Neuronal stem cell (in vitro differentiated cells): ENCODE results near the gene CASP8.

Experiments
- DNase-seq: peaks from one replicate; pipeline ENCODE4 v3.0.0-alpha.2; 2013; ENCODE audit warnings: low spot score
- H2AFZ ChIP-seq: one replicate; pipeline ENCODE4 v1.6.1; 2013; ENCODE audit warnings: mild to moderate bottlenecking, low read length, inconsistent platforms
- H2AK5ac ChIP-seq: 2 replicates; pipeline ENCODE4 v1.6.1; 2013; ENCODE audit warnings: low read depth, mild to moderate bottlenecking, inconsistent platforms, low read length, moderate library complexity, mixed read lengths
- H2BK120ac ChIP-seq: 2 replicates; pipeline ENCODE4 v1.6.1; 2013; ENCODE audit warnings: low read depth, mild to moderate bottlenecking, inconsistent platforms, low read length, moderate library complexity, mixed read lengths
- H2BK12ac ChIP-seq: one replicate; pipeline ENCODE4 v1.6.1; 2013; ENCODE audit warnings: low read length, inconsistent platforms
- H2BK15ac ChIP-seq: 2 replicates; pipeline ENCODE4 v1.6.1; 2013; ENCODE audit warnings: mild to moderate bottlenecking, low read length, inconsistent platforms, mixed read lengths
- H2BK5ac ChIP-seq: one replicate; pipeline ENCODE4 v1.6.1; 2013; ENCODE audit warnings: inconsistent platforms, mild to moderate bottlenecking, low read length, moderate library complexity
- H3K14ac ChIP-seq: one replicate; pipeline ENCODE4 v1.6.1; 2013; ENCODE audit warnings: low read length, inconsistent platforms
- H3K18ac ChIP-seq: 2 replicates; pipeline ENCODE4 v1.6.1; 2013; ENCODE audit warnings: low read length, inconsistent platforms
- H3K23ac ChIP-seq: 2 replicates; pipeline ENCODE4 v1.6.1; 2013; ENCODE audit warnings: low read depth, mild to moderate bottlenecking, mixed read lengths, low read length, inconsistent platforms; ENCODE audit not compliant: poor library complexity
- H3K27ac ChIP-seq: replicated peaks from 3 replicates; pipeline ENCODE4 v1.5.1; 2013; ENCODE audit warnings: low read length, inconsistent platforms
- H3K27me3 ChIP-seq, 3 experiments: 2 replicates each; pipeline ENCODE4 v1.6.1; 2013; ENCODE audit warnings: low read length in 3 of 3, mild to moderate bottlenecking in 2 of 3, inconsistent platforms in 1 of 3, low read depth in 1 of 3, mixed read lengths in 1 of 3, moderate library complexity in 1 of 3; ENCODE audit not compliant: control insufficient read depth in 3 of 3, insufficient read depth in 3 of 3
- H3K36me3 ChIP-seq, 2 donors: replicated peaks in 1 of 2; 2 replicates each; pipeline ENCODE4 v1.6.1; 2013; ENCODE audit warnings: low read length in 2 of 2; ENCODE audit not compliant: control insufficient read depth in 2 of 2, insufficient read depth in 2 of 2
- H3K4ac ChIP-seq: 2 replicates; pipeline ENCODE4 v1.6.1; 2013; ENCODE audit warnings: inconsistent platforms, mild to moderate bottlenecking, low read length, moderate library complexity
- H3K4me1 ChIP-seq, 2 donors: 1 replicate in 1 of 2; 2 replicates in 1 of 2; pipeline ENCODE4 v1.6.1; 2013; ENCODE audit warnings: low read length in 2 of 2, low read depth in 1 of 2; ENCODE audit not compliant: control insufficient read depth in 2 of 2, insufficient read depth in 1 of 2
- H3K4me2 ChIP-seq: one replicate; pipeline ENCODE4 v1.6.1; 2013; ENCODE audit warnings: mild to moderate bottlenecking, low read length, inconsistent platforms; ENCODE audit not compliant: insufficient read depth, poor library complexity, severe bottlenecking
- H3K4me3 ChIP-seq, 2 donors: 2 replicates each; pipeline ENCODE4 v1.5.1; 2013; ENCODE audit warnings: low read length in 2 of 2, mild to moderate bottlenecking in 2 of 2, inconsistent platforms in 1 of 2, moderate library complexity in 1 of 2
- H3K79me1 ChIP-seq: one replicate; pipeline ENCODE4 v1.6.1; 2013; ENCODE audit warnings: low read depth, mild to moderate bottlenecking, inconsistent platforms, low read length, moderate library complexity
- H3K9ac ChIP-seq: one replicate; pipeline ENCODE4 v1.6.1; 2013; ENCODE audit warnings: mild to moderate bottlenecking, low read depth, low read length, inconsistent platforms; ENCODE audit not compliant: poor library complexity
- H3K9me3 ChIP-seq, 2 donors: replicated peaks in 1 of 2; 2 replicates each; pipeline versions ENCODE3 to v1.6.1; 2013; ENCODE audit warnings: low read length in 2 of 2, mild to moderate bottlenecking in 2 of 2, inconsistent platforms in 1 of 2, low read depth in 1 of 2, mixed read lengths in 1 of 2, moderate library complexity in 1 of 2; ENCODE audit not compliant: control insufficient read depth in 2 of 2, insufficient read depth in 1 of 2
- H4K8ac ChIP-seq: one replicate; pipeline ENCODE4 v1.6.1; 2013; ENCODE audit warnings: low read depth, mild to moderate bottlenecking, inconsistent platforms, low read length, moderate library complexity
- H4K91ac ChIP-seq: one replicate; pipeline ENCODE4 v1.6.1; 2013; ENCODE audit warnings: low read length, low read depth, mild to moderate bottlenecking, inconsistent platforms; ENCODE audit not compliant: poor library complexity
- WGBS, 2 donors: extraction: QIAGEN DNeasy Blood & Tissue Kit; methylation state at CpG; one replicate each; pipeline ENCODE4 v1.1.7; 2013; ENCODE audit warnings: missing lambda C conversion rate in 2 of 2, mixed read lengths in 1 of 2; ENCODE audit not compliant: insufficient read length in 2 of 2, insufficient replicate concordance in 1 of 2; ENCODE audit errors: extremely low coverage in 2 of 2; 5-methylcytosine and 5-hydroxymethylcytosine counted together

The CASP8 gene

GRCh38 chr2:201320257-201320656 is 59.9 kb downstream of the CASP8 start:
- no CpG with 5 or more reads among the region's 4 CpGs for WGBS, 2 donors
- Histone ChIP-seq H3K23ac (no peak overlapping the region), H3K9ac (peak overlapping the region; percentile 7)

GRCh38 chr2:201320701-201321100 is 60.4 kb downstream of the CASP8 start:
- H3K27me3 ChIP-seq = no peaks in the 10 kb centered on the region
- no peak for DNase-seq
- no peak overlapping the region for H2BK12ac ChIP-seq
- H3K4me1 ChIP-seq = no peaks in the 10 kb centered on the region
- H3K36me3 ChIP-seq = no peaks in the 10 kb centered on the region
- no peak overlapping the region for H3K4me3 ChIP-seq
- no peak overlapping the region for H4K91ac ChIP-seq
- H3K9ac ChIP-seq = no peak overlapping the region
- no peak overlapping the region for H2BK15ac ChIP-seq
- H3K23ac ChIP-seq = no peak overlapping the region
- H2AK5ac ChIP-seq = no peak overlapping the region
- no peak overlapping the region for H4K8ac ChIP-seq
- no peak overlapping the region for H3K4ac ChIP-seq
- no peak overlapping the region for H3K14ac ChIP-seq
- H3K79me1 ChIP-seq = no peaks in the 10 kb centered on the region
- peaks cover 0 to 2% of the 10 kb centered on the region in 2 donors for H3K9me3 ChIP-seq
- no peak overlapping the region for H2BK5ac ChIP-seq
- H3K4me2 ChIP-seq = no peak overlapping the region
- WGBS, 2 donors = no CpG with 5 or more reads among the region's 4 CpGs
- no peak overlapping the region for H3K18ac ChIP-seq
- no peak overlapping the region for H3K27ac ChIP-seq
- no peak overlapping the region for H2AFZ ChIP-seq
- no peak overlapping the region for H2BK120ac ChIP-seq

More at GRCh38 chr2:201320257-201320656, 59.9 kb downstream of the CASP8 start:
- Histone ChIP-seq H3K4me3 (no peak overlapping the region), H3K36me3 (no peaks in the 10 kb centered on the region), H3K79me1 (no peaks in the 10 kb centered on the region), H4K8ac (no peak overlapping the region), H3K14ac (no peak overlapping the region), H2BK12ac (no peak overlapping the region), H3K27ac (no peak overlapping the region), H2AFZ (no peak overlapping the region), H2AK5ac (no peak overlapping the region), H4K91ac (no peak overlapping the region), H3K9me3 (peaks cover 0 to 2% of the 10 kb centered on the region in 2 donors), H3K27me3 (no peaks in the 10 kb centered on the region), H3K4me2 (no peak overlapping the region), H2BK15ac (no peak overlapping the region), H2BK5ac (no peak overlapping the region), H2BK120ac (no peak overlapping the region), H3K18ac (no peak overlapping the region), H3K4me1 (no peaks in the 10 kb centered on the region), H3K4ac (no peak overlapping the region)
- no peak for DNase-seq

GRCh38 chr2:201322772-201323171 is 62.4 kb downstream of the CASP8 start:
- no peak overlapping the region for H3K4ac ChIP-seq
- DNase-seq = no peak
- H3K9ac ChIP-seq = no peak overlapping the region
- no peak overlapping the region for H2BK12ac ChIP-seq
- H3K4me1 ChIP-seq = no peaks in the 10 kb centered on the region
- no peak overlapping the region for H4K91ac ChIP-seq
- no peak overlapping the region for H2AK5ac ChIP-seq
- H2AFZ ChIP-seq = no peak overlapping the region
- no peak overlapping the region for H3K4me2 ChIP-seq
- no peak overlapping the region for H3K14ac ChIP-seq
- no peak overlapping the region for H4K8ac ChIP-seq
- H3K27me3 ChIP-seq = no peaks in the 10 kb centered on the region
- H2BK5ac ChIP-seq = no peak overlapping the region
- no peak overlapping the region for H3K18ac ChIP-seq
- H3K9me3 ChIP-seq = peaks cover 0 to 2% of the 10 kb centered on the region in 2 donors
- H3K79me1 ChIP-seq = no peaks in the 10 kb centered on the region
- H3K23ac ChIP-seq = no peak overlapping the region
- no peaks in the 10 kb centered on the region for H3K36me3 ChIP-seq
- no peak overlapping the region for H3K4me3 ChIP-seq
- H3K27ac ChIP-seq = no peak overlapping the region
- no peak overlapping the region for H2BK15ac ChIP-seq
- H2BK120ac ChIP-seq = no peak overlapping the region

GRCh38 chr2:201327678-201328077 is 67.3 kb downstream of the CASP8 start:
- Histone ChIP-seq H3K36me3 (no peaks in the 10 kb centered on the region), H3K9me3 (no peaks in the 10 kb centered on the region), H2BK5ac (no peak overlapping the region), H3K27me3 (no peaks in the 10 kb centered on the region), H2BK15ac (no peak overlapping the region), H3K79me1 (no peaks in the 10 kb centered on the region), H2AFZ (no peak overlapping the region), H2AK5ac (no peak overlapping the region), H2BK120ac (no peak overlapping the region), H3K4me1 (no peaks in the 10 kb centered on the region), H2BK12ac (no peak overlapping the region), H3K27ac (no peak overlapping the region), H4K8ac (no peak overlapping the region), H4K91ac (no peak overlapping the region), H3K4ac (no peak overlapping the region), H3K23ac (no peak overlapping the region), H3K9ac (no peak overlapping the region), H3K4me2 (no peak overlapping the region), H3K18ac (no peak overlapping the region), H3K4me3 (no peak overlapping the region), H3K14ac (no peak overlapping the region)
- DNase-seq = no peak
- no CpG with 5 or more reads among the region's 3 CpGs for WGBS, 2 donors
